Keratinocyte (primary cell): ENCODE data around the gene NEAT1. TPM values are rescaled to one million over a fixed set of nuclear protein-coding genes. Genes with fewer than 3 reads are reported as not detected.

ENCODE experiments used
- DNase-seq: peaks from one replicate; pipeline ENCODE4 v3.0.0-alpha.2; 2011; ENCODE audit warnings: low read depth, missing footprints, low spot score
- FAIRE-seq: peaks from 2 replicates; lab custom pipeline; 2011; peaks lifted over from hg19 to GRCh38; lab: Jason Lieb, UNC
- H2AFZ ChIP-seq: 2 replicates; pipeline ENCODE4 v1.6.0; 2012; ENCODE audit warnings: low read length, control low read depth, inconsistent platforms; ENCODE audit not compliant: control insufficient read depth
- H3K27ac ChIP-seq: 2 replicates; pipeline ENCODE4 v1.5.1; 2011; ENCODE audit warnings: low read length; ENCODE audit not compliant: control insufficient read depth, insufficient read depth
- H3K27me3 ChIP-seq: 3 replicates; pipeline ENCODE4 v1.6.0; 2011; ENCODE audit warnings: low read length; ENCODE audit not compliant: control insufficient read depth, insufficient read depth; ENCODE audit errors: extremely low read depth
- H3K36me3 ChIP-seq, 2 experiments: 2 replicates in 1 of 2; 3 replicates in 1 of 2; pipeline ENCODE4 v1.5.1; 2011; ENCODE audit warnings: low read length in 2 of 2, mild to moderate bottlenecking in 1 of 2; ENCODE audit not compliant: control insufficient read depth in 2 of 2, insufficient read depth in 2 of 2; ENCODE audit errors: extremely low read depth in 1 of 2
- H3K4me1 ChIP-seq: 3 replicates; pipeline ENCODE4 v1.5.1; 2011; ENCODE audit warnings: low read length; ENCODE audit not compliant: control insufficient read depth, insufficient read depth; ENCODE audit errors: extremely low read depth
- H3K4me2 ChIP-seq: 3 replicates; pipeline ENCODE4 v1.6.0; 2011; ENCODE audit warnings: low read depth, low read length; ENCODE audit not compliant: control insufficient read depth, insufficient read depth; ENCODE audit errors: extremely low read depth
- H3K4me3 ChIP-seq, 3 experiments: fragments of 200-600 bp in 1 of 3; sonication (generic) in 1 of 3; 2 replicates in 2 of 3; 3 replicates in 1 of 3; pipeline ENCODE4 v1.5.1; 2011 to 2016; ENCODE audit warnings: low read length in 3 of 3, mild to moderate bottlenecking in 3 of 3, control low read depth in 2 of 3, inconsistent platforms in 1 of 3, low read depth in 1 of 3, mixed read lengths in 1 of 3, mixed run types in 1 of 3, moderate library complexity in 1 of 3; ENCODE audit not compliant: control insufficient read depth in 2 of 3, insufficient read depth in 2 of 3; ENCODE audit errors: extremely low read depth in 1 of 3
- H3K79me2 ChIP-seq: 2 replicates; pipeline ENCODE4 v1.6.0; 2012; ENCODE audit warnings: low read length; ENCODE audit not compliant: control insufficient read depth, insufficient read depth
- H3K9ac ChIP-seq: 3 replicates; pipeline ENCODE4 v1.6.0; 2011; ENCODE audit warnings: low read length; ENCODE audit not compliant: control insufficient read depth, insufficient read depth; ENCODE audit errors: extremely low read depth
- H3K9me1 ChIP-seq: 3 replicates; pipeline ENCODE4 v1.6.0; 2011; ENCODE audit warnings: low read length; ENCODE audit not compliant: control insufficient read depth, insufficient read depth; ENCODE audit errors: extremely low read depth
- H3K9me3 ChIP-seq: 2 replicates; pipeline ENCODE4 v1.5.1; 2012; ENCODE audit warnings: low read depth, low read length; ENCODE audit not compliant: control insufficient read depth
- H4K20me1 ChIP-seq: 3 replicates; pipeline ENCODE4 v1.6.0; 2011; ENCODE audit warnings: low read length; ENCODE audit not compliant: control insufficient read depth, insufficient read depth; ENCODE audit errors: extremely low read depth
- EZH2 ChIP-seq: IDR thresholded peaks from one replicate; pipeline ENCODE4 v1.6.1; 2012; ENCODE audit warnings: inconsistent platforms, mild to moderate bottlenecking, low read length, moderate library complexity
- dilution Hi-C: fragments of 300-500 bp; cut with MboI; formaldehyde crosslinking; loops from one replicate; pipeline ENCODE4 v1.7.0; 2020; ENCODE audit warnings: low sequenced_read_pairs; ENCODE audit not compliant: extremely low pct_ligation_motif_present
- polyA plus RNA-seq, 5 experiments: library from polyadenylated mRNA; depleted of rRNA in 3 of 5; stranded (reverse) in 3 of 5; stranded (forward) in 1 of 5; unstranded in 1 of 5; fragments of >200 nt; gene quantifications; 1 replicate in 1 of 5; 2 replicates in 3 of 5; 3 replicates in 1 of 5; pipeline versions ENCODE4 v1.2.1 to v1.2.3, GENCODE V29; 2011 to 2012; ENCODE audit warnings: missing spikeins in 2 of 5, low read depth in 1 of 5, low replicate concordance in 1 of 5
- TF ChIP-seq, protein P1 (sequence below), 3 experiments: IDR thresholded peaks in 1 of 3; conservative IDR thresholded peaks in 1 of 3; optimal IDR thresholded peaks in 1 of 3; 2 replicates in 2 of 3; 3 replicates in 1 of 3; pipeline versions ENCODE3 to v1.5.1; 2011; ENCODE audit warnings: low read length in 3 of 3, mild to moderate bottlenecking in 3 of 3, moderate library complexity in 2 of 3, control low read depth in 1 of 3, inconsistent platforms in 1 of 3; ENCODE audit not compliant: insufficient read depth in 2 of 3; ENCODE audit errors: extremely low read depth in 1 of 3

NEAT1 gene
- polyA plus RNA-seq, 1 donor (not counting 4 experiments of a cell fraction or from before 2014, with no cell fraction given), result 270 TPM

DNA sequence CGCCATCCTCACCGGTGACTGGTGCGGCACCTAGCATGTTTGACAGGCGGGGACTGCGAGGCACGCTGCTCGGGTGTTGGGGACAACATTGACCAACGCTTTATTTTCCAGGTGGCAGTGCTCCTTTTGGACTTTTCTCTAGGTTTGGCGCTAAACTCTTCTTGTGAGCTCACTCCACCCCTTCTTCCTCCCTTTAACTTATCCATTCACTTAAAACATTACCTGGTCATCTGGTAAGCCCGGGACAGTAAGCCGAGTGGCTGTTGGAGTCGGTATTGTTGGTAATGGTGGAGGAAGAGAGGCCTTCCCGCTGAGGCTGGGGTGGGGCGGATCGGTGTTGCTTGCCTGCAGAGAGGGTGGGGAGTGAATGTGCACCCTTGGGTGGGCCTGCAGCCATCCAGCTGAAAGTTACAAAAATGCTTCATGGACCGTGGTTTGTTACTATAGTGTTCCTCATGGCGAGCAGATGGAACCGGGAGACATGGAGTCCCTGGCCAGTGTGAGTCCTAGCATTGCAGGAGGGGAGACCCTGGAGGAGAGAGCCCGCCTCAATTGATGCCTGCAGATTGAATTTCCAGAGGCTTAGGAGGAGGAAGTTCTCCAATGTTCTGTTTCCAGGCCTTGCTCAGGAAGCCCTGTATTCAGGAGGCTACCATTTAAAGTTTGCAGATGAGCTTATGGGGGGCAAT lies 1.1 kb downstream of the NEAT1 start:
- Histone ChIP-seq H3K79me2 (peaks cover 55% of the 10 kb centered on the region), H3K9me1 (peaks cover under 1% of the 10 kb centered on the region), H3K9ac (peak overlapping the region; percentile 100), H3K4me3 (peak overlapping the region; percentile 74 to 97 (median 93)), H3K4me1 (peaks cover 48% of the 10 kb centered on the region), H3K9me3 (no peaks in the 10 kb centered on the region), H4K20me1 (peaks cover 46% of the 10 kb centered on the region), H2AFZ (no peak overlapping the region), H3K4me2 (peak overlapping the region; percentile 96), H3K27me3 (no peaks in the 10 kb centered on the region), H3K36me3 (peaks cover 0 to 22% of the 10 kb centered on the region in 2 experiments), H3K27ac (peak overlapping the region; percentile 99)
- dilution Hi-C loops, result no loop called here
- TF ChIP-seq, protein P1, sequence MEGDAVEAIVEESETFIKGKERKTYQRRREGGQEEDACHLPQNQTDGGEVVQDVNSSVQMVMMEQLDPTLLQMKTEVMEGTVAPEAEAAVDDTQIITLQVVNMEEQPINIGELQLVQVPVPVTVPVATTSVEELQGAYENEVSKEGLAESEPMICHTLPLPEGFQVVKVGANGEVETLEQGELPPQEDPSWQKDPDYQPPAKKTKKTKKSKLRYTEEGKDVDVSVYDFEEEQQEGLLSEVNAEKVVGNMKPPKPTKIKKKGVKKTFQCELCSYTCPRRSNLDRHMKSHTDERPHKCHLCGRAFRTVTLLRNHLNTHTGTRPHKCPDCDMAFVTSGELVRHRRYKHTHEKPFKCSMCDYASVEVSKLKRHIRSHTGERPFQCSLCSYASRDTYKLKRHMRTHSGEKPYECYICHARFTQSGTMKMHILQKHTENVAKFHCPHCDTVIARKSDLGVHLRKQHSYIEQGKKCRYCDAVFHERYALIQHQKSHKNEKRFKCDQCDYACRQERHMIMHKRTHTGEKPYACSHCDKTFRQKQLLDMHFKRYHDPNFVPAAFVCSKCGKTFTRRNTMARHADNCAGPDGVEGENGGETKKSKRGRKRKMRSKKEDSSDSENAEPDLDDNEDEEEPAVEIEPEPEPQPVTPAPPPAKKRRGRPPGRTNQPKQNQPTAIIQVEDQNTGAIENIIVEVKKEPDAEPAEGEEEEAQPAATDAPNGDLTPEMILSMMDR (optimal IDR thresholded peaks at IDR 0.05 in 1 of 3, IDR thresholded peaks at IDR 0.05 in 1 of 3, conservative IDR thresholded peaks at IDR 0.05 in 1 of 3; ENCODE audit: extremely low read depth in 1 of 3, insufficient read depth in 2 of 3, low read length in 3 of 3), result no peak
- no peak for TF ChIP-seq EZH2
- FAIRE-seq (no peak), DNase-seq (no peak)

DNA sequence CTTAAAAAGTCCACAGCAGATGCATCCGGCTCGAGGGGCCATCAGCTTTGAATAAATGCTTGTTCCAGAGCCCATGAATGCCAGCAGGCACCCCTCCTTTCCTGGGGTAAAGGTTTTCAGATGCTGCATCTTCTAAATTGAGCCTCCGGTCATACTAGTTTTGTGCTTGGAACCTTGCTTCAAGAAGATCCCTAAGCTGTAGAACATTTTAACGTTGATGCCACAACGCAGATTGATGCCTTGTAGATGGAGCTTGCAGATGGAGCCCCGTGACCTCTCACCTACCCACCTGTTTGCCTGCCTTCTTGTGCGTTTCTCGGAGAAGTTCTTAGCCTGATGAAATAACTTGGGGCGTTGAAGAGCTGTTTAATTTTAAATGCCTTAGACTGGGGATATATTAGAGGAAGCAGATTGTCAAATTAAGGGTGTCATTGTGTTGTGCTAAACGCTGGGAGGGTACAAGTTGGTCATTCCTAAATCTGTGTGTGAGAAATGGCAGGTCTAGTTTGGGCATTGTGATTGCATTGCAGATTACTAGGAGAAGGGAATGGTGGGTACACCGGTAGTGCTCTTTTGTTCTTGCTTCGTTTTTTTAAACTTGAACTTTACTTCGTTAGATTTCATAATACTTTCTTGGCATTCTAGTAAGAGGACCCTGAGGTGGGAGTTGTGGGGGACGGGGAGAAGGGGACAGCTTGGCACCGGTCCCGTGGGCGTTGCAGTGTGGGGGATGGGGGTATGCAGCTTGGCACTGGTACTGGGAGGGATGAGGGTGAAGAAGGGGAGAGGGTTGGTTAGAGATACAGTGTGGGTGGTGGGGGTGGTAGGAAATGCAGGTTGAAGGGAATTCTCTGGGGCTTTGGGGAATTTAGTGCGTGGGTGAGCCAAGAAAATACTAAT lies 1.9 kb downstream of the NEAT1 start:
- dilution Hi-C loops, result no loop called here
- Histone ChIP-seq H3K4me1 (peaks cover 48% of the 10 kb centered on the region), H3K27me3 (no peaks in the 10 kb centered on the region)

More for the DNA sequence above, 1.9 kb downstream of the NEAT1 start:
- Histone ChIP-seq H3K4me2 (peak overlapping the region; percentile 96), H3K4me3 (peak overlapping the region; percentile 74 to 97 (median 93)), H2AFZ (no peak overlapping the region), H4K20me1 (peaks cover 51% of the 10 kb centered on the region), H3K9ac (peak overlapping the region; percentile 100), H3K36me3 (peaks cover 0 to 22% of the 10 kb centered on the region in 2 experiments), H3K27ac (peak overlapping the region; percentile 99), H3K9me1 (no peaks in the 10 kb centered on the region), H3K79me2 (peaks cover 58% of the 10 kb centered on the region), H3K9me3 (no peaks in the 10 kb centered on the region)
- FAIRE-seq (no peak), DNase-seq (no peak)
- TF ChIP-seq EZH2, result no peak
- TF ChIP-seq, protein P1 (optimal IDR thresholded peaks at IDR 0.05 in 1 of 3, IDR thresholded peaks at IDR 0.05 in 1 of 3, conservative IDR thresholded peaks at IDR 0.05 in 1 of 3; ENCODE audit: extremely low read depth in 1 of 3, insufficient read depth in 2 of 3, low read length in 3 of 3), result no peak
